ENCODE data around the gene CLCA1. TPM values are rescaled to one million over a fixed set of nuclear protein-coding genes. Genes with fewer than 3 reads are reported as not detected.

The CLCA1 gene
- total and polyA plus RNA-seq, 10 donors = 0.13 TPM; not detected in 9

- Histone ChIP-seq H3K27me3 (replicated peaks in 1 of 7) (no peaks in the 10 kb centered on the region), H3K4me3 (no peak overlapping the region), H3K27ac (no peak overlapping the region), H3K9me3 (no peaks in the 10 kb centered on the region), H3K4me1 (peaks cover 0 to under 1% (median 0%) of the 10 kb centered on the region in 6 donors), H3K36me3 (no peaks in the 10 kb centered on the region)
- WGBS, 5 donors = 75 to 82% (median 78%) methylated on average over 2 of the region's 2 CpGs
- DNase-seq = no peak
- TF ChIP-seq POLR2AphosphoS5 (IDR thresholded peaks at IDR 0.05) = no peak
- no peak for TF ChIP-seq POLR2A (IDR thresholded peaks at IDR 0.05)
- TF ChIP-seq, protein P1, sequence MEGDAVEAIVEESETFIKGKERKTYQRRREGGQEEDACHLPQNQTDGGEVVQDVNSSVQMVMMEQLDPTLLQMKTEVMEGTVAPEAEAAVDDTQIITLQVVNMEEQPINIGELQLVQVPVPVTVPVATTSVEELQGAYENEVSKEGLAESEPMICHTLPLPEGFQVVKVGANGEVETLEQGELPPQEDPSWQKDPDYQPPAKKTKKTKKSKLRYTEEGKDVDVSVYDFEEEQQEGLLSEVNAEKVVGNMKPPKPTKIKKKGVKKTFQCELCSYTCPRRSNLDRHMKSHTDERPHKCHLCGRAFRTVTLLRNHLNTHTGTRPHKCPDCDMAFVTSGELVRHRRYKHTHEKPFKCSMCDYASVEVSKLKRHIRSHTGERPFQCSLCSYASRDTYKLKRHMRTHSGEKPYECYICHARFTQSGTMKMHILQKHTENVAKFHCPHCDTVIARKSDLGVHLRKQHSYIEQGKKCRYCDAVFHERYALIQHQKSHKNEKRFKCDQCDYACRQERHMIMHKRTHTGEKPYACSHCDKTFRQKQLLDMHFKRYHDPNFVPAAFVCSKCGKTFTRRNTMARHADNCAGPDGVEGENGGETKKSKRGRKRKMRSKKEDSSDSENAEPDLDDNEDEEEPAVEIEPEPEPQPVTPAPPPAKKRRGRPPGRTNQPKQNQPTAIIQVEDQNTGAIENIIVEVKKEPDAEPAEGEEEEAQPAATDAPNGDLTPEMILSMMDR (IDR thresholded peaks at IDR 0.05 in 8 of 11, conservative IDR thresholded peaks at IDR 0.05 in 3 of 11) = no peak
- intact Hi-C loops (cut with DNase I; ENCODE audit: low total_unique reads) = no loop called here
These were observed 2.5 kb upstream of the CLCA1 start for GRCh38 chr1:86466109-86466844.

- H3K4me1 ChIP-seq = no peaks in the 10 kb centered on the region
- H3K27ac ChIP-seq = no peak overlapping the region
- no peaks in the 10 kb centered on the region for H3K9me3 ChIP-seq
- no peak for DNase-seq
- TF ChIP-seq, protein P1 (IDR thresholded peaks at IDR 0.05 in 8 of 11, conservative IDR thresholded peaks at IDR 0.05 in 3 of 11) = no peak
- no peak for TF ChIP-seq POLR2A (IDR thresholded peaks at IDR 0.05)
- no peak for TF ChIP-seq POLR2AphosphoS5 (IDR thresholded peaks at IDR 0.05)
- no peak overlapping the region for H3K4me3 ChIP-seq
- H3K36me3 ChIP-seq = no peaks in the 10 kb centered on the region
- intact Hi-C loops (cut with DNase I; ENCODE audit: low total_unique reads) = no loop called here
- WGBS, 5 donors = 29 to 65% (median 52%) methylated on average over 3 to 4 of the region's 4 CpGs
- H3K27me3 ChIP-seq (replicated peaks in 1 of 7) = peaks cover 0 to 5% (median 0%) of the 10 kb centered on the region in 7 donors
These were observed 1.7 kb upstream of the CLCA1 start for GRCh38 chr1:86466986-86467385.

GRCh38 chr1:86470859-86471258 lies 2.1 kb downstream of the CLCA1 start:
- Histone ChIP-seq H3K27ac (no peak overlapping the region), H3K36me3 (no peaks in the 10 kb centered on the region), H3K9me3 (no peaks in the 10 kb centered on the region), H3K4me3 (no peak overlapping the region), H3K4me1 (peaks cover 0 to 5% (median 0%) of the 10 kb centered on the region in 6 donors), H3K27me3 (replicated peaks in 1 of 7) (peaks cover 0 to 8% (median 0%) of the 10 kb centered on the region in 7 donors)
- TF ChIP-seq, protein P1 (IDR thresholded peaks at IDR 0.05 in 8 of 11, conservative IDR thresholded peaks at IDR 0.05 in 3 of 11) = no peak
- TF ChIP-seq POLR2AphosphoS5 (IDR thresholded peaks at IDR 0.05) = no peak
- no peak for TF ChIP-seq POLR2A (IDR thresholded peaks at IDR 0.05)
- 79 to 92% (median 87%) methylated on average over 10 of the region's 10 CpGs for WGBS, 5 donors
- no peak for DNase-seq
- intact Hi-C loops (cut with DNase I; ENCODE audit: low total_unique reads) = no loop called here

DNA sequence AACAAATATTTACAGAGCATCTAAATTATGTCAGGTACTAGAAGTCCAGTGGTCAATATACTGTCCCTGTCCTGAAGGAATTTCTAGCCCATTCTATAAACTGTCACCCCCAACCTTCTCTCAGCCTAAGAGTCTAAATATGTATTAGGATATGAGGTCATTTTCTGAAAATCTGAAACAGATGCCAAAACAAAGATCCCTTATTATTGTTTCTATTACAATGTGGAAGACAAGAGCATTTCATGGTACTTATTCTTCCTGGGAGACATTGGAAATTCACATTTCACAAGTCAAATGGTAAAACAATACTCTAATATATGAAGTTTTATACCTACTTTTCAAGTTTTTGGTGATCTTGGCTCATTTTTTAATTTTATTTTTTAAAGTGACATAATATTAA lies 2.6 kb downstream of the CLCA1 start:
- TF ChIP-seq, protein P1 (IDR thresholded peaks at IDR 0.05 in 8 of 11, conservative IDR thresholded peaks at IDR 0.05 in 3 of 11) = no peak
- TF ChIP-seq POLR2AphosphoS5 (IDR thresholded peaks at IDR 0.05) = no peak
- no peak for TF ChIP-seq POLR2A (IDR thresholded peaks at IDR 0.05)

More for the DNA sequence above, 2.6 kb downstream of the CLCA1 start:
- Histone ChIP-seq H3K9me3 (no peaks in the 10 kb centered on the region), H3K27ac (no peak overlapping the region), H3K4me1 (peaks cover 0 to 5% (median 0%) of the 10 kb centered on the region in 6 donors), H3K4me3 (no peak overlapping the region), H3K27me3 (replicated peaks in 1 of 7) (peaks cover 0 to 8% (median 0%) of the 10 kb centered on the region in 7 donors), H3K36me3 (no peaks in the 10 kb centered on the region)
- intact Hi-C loops (cut with DNase I; ENCODE audit: low total_unique reads) = no loop called here
- no peak for DNase-seq

Measured in spleen (tissue), 11 donors.